Stomach smooth muscle (tissue), 2 donors: ENCODE data around the gene SKIL.

ENCODE experiments used
- H3K27ac ChIP-seq: one replicate; pipeline ENCODE4 v1.7.0; 2013; ENCODE audit warnings: mild to moderate bottlenecking, low read length, inconsistent platforms
- H3K27me3 ChIP-seq, 2 donors: one replicate each; pipeline ENCODE4 v1.7.0; 2013; ENCODE audit warnings: low read length in 2 of 2; ENCODE audit not compliant: insufficient read depth in 2 of 2, control insufficient read depth in 1 of 2
- H3K36me3 ChIP-seq, 2 donors: one replicate each; pipeline ENCODE4 v1.7.0; 2013; ENCODE audit warnings: low read length in 2 of 2; ENCODE audit not compliant: control insufficient read depth in 2 of 2, insufficient read depth in 2 of 2
- H3K4me1 ChIP-seq: one replicate; pipeline ENCODE4 v1.7.0; 2013; ENCODE audit warnings: low read length; ENCODE audit not compliant: control insufficient read depth, insufficient read depth
- H3K4me3 ChIP-seq, 2 donors: one replicate each; pipeline ENCODE4 v1.7.0; 2013; ENCODE audit warnings: low read length in 2 of 2
- H3K9ac ChIP-seq, 2 donors: one replicate each; pipeline ENCODE4 v1.7.0; 2013; ENCODE audit warnings: low read length in 2 of 2, mild to moderate bottlenecking in 1 of 2
- H3K9me3 ChIP-seq, 2 donors: one replicate each; pipeline ENCODE4 v1.7.0; 2013; ENCODE audit warnings: low read length in 2 of 2; ENCODE audit not compliant: control insufficient read depth in 2 of 2
- donor health status: healthy.
- donor health status: Pancreatic carcinoma.

Gene SKIL

GRCh38 chr3:170424879-170425278, 67.4 kb downstream of the SKIL start:
- H3K4me3 ChIP-seq, result no peak overlapping the region
- H3K27me3 ChIP-seq, result peaks cover 0 to 4% of the 10 kb centered on the region in 2 donors
- H3K36me3 ChIP-seq, result no peaks in the 10 kb centered on the region
- peaks cover 3% of the 10 kb centered on the region for H3K4me1 ChIP-seq
- H3K9ac ChIP-seq, result no peak overlapping the region
- H3K9me3 ChIP-seq, result no peaks in the 10 kb centered on the region
- no peak overlapping the region for H3K27ac ChIP-seq

- Histone ChIP-seq H3K27me3 (no peaks in the 10 kb centered on the region), H3K27ac (no peak overlapping the region), H3K36me3 (no peaks in the 10 kb centered on the region), H3K4me3 (no peak overlapping the region), H3K9ac (no peak overlapping the region), H3K9me3 (no peaks in the 10 kb centered on the region), H3K4me1 (peaks cover 3% of the 10 kb centered on the region)
These were observed 68.2 kb downstream of the SKIL start for GRCh38 chr3:170425491-170426239.

GRCh38 chr3:170426240-170426797, 68.8 kb downstream of the SKIL start:
- H3K4me3 ChIP-seq, result no peak overlapping the region
- H3K27me3 ChIP-seq, result no peaks in the 10 kb centered on the region
- H3K36me3 ChIP-seq, result no peaks in the 10 kb centered on the region
- H3K9ac ChIP-seq, result no peak overlapping the region
- no peak overlapping the region for H3K27ac ChIP-seq
- peaks cover 3% of the 10 kb centered on the region for H3K4me1 ChIP-seq
- no peaks in the 10 kb centered on the region for H3K9me3 ChIP-seq

DNA sequence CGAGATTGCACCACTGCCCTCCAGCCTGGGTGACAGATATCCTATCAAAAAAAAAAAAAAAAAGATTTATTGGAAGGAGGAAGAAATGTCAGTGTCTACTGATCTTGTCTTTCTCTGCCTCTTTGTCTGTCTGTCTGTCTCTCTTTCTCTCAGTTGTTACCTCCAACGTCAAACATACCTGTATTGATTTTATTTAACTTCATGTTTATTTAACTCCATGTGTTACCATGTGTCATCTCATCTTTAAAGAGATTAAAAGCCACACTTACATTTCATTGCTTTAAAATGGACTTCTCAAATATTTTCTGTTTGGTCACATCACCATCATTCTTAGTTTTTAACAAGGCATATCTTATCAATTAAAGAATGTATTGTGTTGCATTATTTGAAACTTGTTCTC, 70.6 kb downstream of the SKIL start:
- H3K27me3 ChIP-seq, result no peaks in the 10 kb centered on the region
- H3K9ac ChIP-seq, result no peak overlapping the region
- H3K4me1 ChIP-seq, result no peaks in the 10 kb centered on the region
- H3K4me3 ChIP-seq, result no peak overlapping the region
- H3K36me3 ChIP-seq, result no peaks in the 10 kb centered on the region
- no peaks in the 10 kb centered on the region for H3K9me3 ChIP-seq
- H3K27ac ChIP-seq, result no peak overlapping the region

DNA sequence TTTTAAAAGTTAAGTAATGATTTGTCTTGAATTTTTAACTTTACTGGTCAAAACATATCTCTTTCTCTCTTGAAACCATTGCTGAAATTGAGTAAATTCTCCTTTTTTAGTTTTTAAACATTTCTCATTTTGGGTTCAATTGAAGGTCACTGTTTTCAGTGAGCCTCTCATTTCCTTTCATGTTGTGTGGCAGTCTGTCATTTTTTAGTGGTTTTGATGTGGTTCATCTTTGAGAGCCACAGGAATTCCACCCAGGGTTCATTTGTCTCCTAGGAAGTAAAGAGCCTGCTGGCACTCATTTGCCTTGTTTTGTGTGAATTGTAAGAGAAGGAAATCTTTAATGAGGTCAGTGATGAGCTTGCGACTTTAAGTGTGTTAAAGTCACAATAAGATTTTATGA, 71.5 kb downstream of the SKIL start:
- H3K9me3 ChIP-seq, result no peaks in the 10 kb centered on the region
- no peaks in the 10 kb centered on the region for H3K36me3 ChIP-seq
- H3K27ac ChIP-seq, result no peak overlapping the region
- H3K4me3 ChIP-seq, result no peak overlapping the region
- H3K9ac ChIP-seq, result no peak overlapping the region
- H3K4me1 ChIP-seq, result no peaks in the 10 kb centered on the region
- H3K27me3 ChIP-seq, result no peaks in the 10 kb centered on the region

- Histone ChIP-seq H3K4me1 (no peaks in the 10 kb centered on the region), H3K4me3 (no peak overlapping the region), H3K27me3 (no peaks in the 10 kb centered on the region), H3K36me3 (no peaks in the 10 kb centered on the region), H3K9me3 (no peaks in the 10 kb centered on the region), H3K27ac (no peak overlapping the region), H3K9ac (no peak overlapping the region)
These were observed 73.5 kb downstream of the SKIL start for GRCh38 chr3:170431054-170431453.

- Histone ChIP-seq H3K4me3 (no peak overlapping the region), H3K27ac (no peak overlapping the region), H3K36me3 (no peaks in the 10 kb centered on the region), H3K9me3 (no peaks in the 10 kb centered on the region), H3K27me3 (no peaks in the 10 kb centered on the region), H3K9ac (no peak overlapping the region), H3K4me1 (no peaks in the 10 kb centered on the region)
These were observed 74.9 kb downstream of the SKIL start for GRCh38 chr3:170432416-170432815.

DNA sequence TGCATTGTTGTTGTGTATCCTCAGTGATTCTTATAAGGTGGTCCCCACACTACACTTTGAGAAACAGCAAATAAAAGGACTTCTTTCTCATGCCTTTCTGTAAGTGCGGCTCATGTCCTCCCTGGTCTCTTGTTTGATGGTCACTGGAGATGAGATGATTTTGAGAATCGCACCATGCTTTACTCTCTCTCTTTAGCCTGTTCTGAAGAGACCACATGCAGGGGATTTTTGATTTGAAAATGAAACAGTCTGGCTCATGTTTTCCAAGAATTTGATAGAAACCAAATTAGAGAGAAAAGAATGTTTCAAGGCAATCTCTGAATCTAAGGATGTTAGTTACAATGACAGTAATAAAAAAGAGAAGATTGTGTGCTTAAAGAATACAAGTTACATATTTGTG, 79.2 kb downstream of the SKIL start:
- Histone ChIP-seq H3K27ac (no peak overlapping the region), H3K4me1 (no peaks in the 10 kb centered on the region), H3K9me3 (no peaks in the 10 kb centered on the region), H3K27me3 (no peaks in the 10 kb centered on the region), H3K4me3 (no peak overlapping the region), H3K36me3 (no peaks in the 10 kb centered on the region), H3K9ac (no peak overlapping the region)

DNA sequence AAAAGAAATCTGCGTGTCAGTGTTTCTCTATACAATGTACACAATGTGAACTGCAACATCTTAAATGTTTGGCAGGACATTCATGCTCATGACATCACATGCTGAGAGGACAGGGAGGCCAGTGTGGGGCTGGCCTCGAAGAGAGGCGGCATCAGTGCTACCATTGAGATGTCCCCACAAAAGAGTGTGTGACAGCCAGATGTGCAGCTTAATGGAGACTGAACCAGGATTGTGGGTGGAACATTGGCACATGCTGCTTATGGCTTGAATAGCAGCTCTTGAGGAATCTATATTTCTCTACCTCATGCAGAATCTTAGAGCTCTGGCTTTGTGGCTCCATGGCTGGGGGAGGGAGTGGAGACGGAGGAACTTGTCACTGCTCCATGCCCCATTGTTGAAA, 79.7 kb downstream of the SKIL start:
- Histone ChIP-seq H3K9me3 (no peaks in the 10 kb centered on the region), H3K27ac (no peak overlapping the region), H3K4me1 (no peaks in the 10 kb centered on the region), H3K36me3 (no peaks in the 10 kb centered on the region), H3K27me3 (no peaks in the 10 kb centered on the region), H3K9ac (no peak overlapping the region), H3K4me3 (no peak overlapping the region)

DNA sequence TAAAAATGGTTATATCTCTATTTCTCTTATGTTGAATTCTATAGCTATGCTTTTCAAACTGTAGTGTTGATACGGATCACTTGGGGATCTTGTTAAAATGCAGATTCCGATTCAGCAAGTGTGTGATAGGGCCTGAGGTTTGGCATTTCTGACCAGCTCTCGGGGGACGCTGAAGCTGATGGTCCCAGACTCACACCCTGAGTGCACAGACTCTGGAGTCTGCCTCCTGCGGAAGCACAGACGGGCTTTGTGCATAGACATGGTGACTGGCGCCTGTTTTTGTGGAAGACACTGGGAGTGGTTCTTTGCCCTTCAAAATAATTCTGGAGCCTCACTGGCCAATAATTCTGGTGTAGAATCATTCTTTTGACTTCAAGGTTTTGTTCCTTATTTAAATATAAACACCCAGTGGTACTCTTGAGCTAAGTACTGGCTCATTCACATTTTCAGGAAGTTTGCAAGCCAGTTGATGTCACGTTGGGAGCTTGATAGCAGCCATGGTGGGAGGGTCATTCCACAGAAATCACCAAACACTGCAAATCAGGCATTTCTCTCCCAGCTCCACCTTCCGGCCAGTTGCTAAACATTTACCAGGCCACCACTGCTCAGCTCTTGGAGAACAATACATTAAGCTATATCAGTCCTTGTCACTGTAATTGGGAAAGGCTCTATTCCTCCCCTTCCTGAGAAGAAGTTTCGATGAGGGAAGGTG, 80.3 kb downstream of the SKIL start:
- Histone ChIP-seq H3K9ac (no peak overlapping the region), H3K27ac (no peak overlapping the region), H3K4me3 (no peak overlapping the region), H3K27me3 (no peaks in the 10 kb centered on the region), H3K36me3 (no peaks in the 10 kb centered on the region), H3K4me1 (no peaks in the 10 kb centered on the region), H3K9me3 (peaks cover 0 to 3% of the 10 kb centered on the region in 2 donors)

DNA sequence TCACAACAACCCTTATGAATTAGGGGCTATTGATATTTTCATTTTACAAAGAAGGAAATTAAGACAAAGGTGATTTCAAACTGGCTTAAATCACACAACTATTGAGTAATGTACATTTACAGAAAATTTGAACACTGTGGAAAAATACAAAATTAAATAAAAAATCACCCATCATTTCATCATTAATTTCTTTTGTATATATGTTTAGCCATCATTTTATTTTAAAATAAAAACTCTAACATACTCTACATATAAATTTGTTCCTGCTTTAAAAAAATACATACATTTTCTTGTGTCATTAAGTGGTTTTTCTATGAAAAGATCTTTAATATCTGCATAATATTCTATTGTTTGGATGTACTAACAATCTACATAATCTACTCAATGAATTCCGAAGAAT, 81.3 kb downstream of the SKIL start:
- H3K9me3 ChIP-seq, result peaks cover 0 to 3% of the 10 kb centered on the region in 2 donors
- no peaks in the 10 kb centered on the region for H3K27me3 ChIP-seq
- H3K36me3 ChIP-seq, result no peaks in the 10 kb centered on the region
- no peak overlapping the region for H3K9ac ChIP-seq
- H3K4me3 ChIP-seq, result no peak overlapping the region
- no peaks in the 10 kb centered on the region for H3K4me1 ChIP-seq
- H3K27ac ChIP-seq, result no peak overlapping the region
